Pulmonary artery endothelial cell (primary cell): ENCODE results near the gene GRIK4. TPM values are rescaled to one million over a fixed set of nuclear protein-coding genes. Genes with fewer than 3 reads are reported as not detected.
A peak's percentile ranks its signal among the peaks of the same experiment; 100 is the strongest.
"Not testable (repeated sequence)": the region's sequence is repeated elsewhere in the genome, so short reads cannot be mapped to it uniquely, and the experiment has no call there.

Experiments used
- DNase-seq: peaks from one replicate; pipeline ENCODE4 v3.0.0-alpha.2; 2011; ENCODE audit warnings: low read depth, low spot score
- total RNA-seq: library from RNA; depleted of rRNA; stranded (reverse); fragments of >200 nt; gene quantifications from 2 replicates; pipeline ENCODE4 v1.2.3, GENCODE V29; 2014

GRIK4 gene
- total RNA-seq, result 0.07 and 0.11 TPM in 2 replicates

GRCh38 chr11:120511116-120511819, at the start of gene GRIK4:
TSS of gene GRIK4 (plus strand) at chr11:120511748. CDS start at chr11:120660319, 148,571 bp downstream.
- DNase-seq, result peak; percentile 11

- no peak for DNase-seq
Measured at GRCh38 chr11:120462825-120463224, 48.7 kb upstream of the GRIK4 start.

GRCh38 chr11:120465921-120466534, 45.5 kb upstream of the GRIK4 start:
- DNase-seq, result no peak

- no peak for DNase-seq
Measured at GRCh38 chr11:120467627-120468026, 43.9 kb upstream of the GRIK4 start.

GRCh38 chr11:120471131-120471530, 40.4 kb upstream of the GRIK4 start:
- no peak for DNase-seq

GRCh38 chr11:120471994-120472393, 39.6 kb upstream of the GRIK4 start:
- no peak for DNase-seq

- DNase-seq, result no peak
Measured at GRCh38 chr11:120473503-120473902, 38.0 kb upstream of the GRIK4 start.

- no peak for DNase-seq
Measured at GRCh38 chr11:120482149-120482548, 29.4 kb upstream of the GRIK4 start.

GRCh38 chr11:120484722-120485121, 26.8 kb upstream of the GRIK4 start:
- DNase-seq, result no peak

- DNase-seq, result no peak
Measured at GRCh38 chr11:120486138-120486537, 25.4 kb upstream of the GRIK4 start.

GRCh38 chr11:120489799-120490198, 21.7 kb upstream of the GRIK4 start:
- DNase-seq, result no peak

GRCh38 chr11:120492486-120492885, 19.1 kb upstream of the GRIK4 start:
- DNase-seq, result no peak

- no peak for DNase-seq
Measured at GRCh38 chr11:120494595-120494994, 17.0 kb upstream of the GRIK4 start.

GRCh38 chr11:120499088-120499487, 12.5 kb upstream of the GRIK4 start:
- DNase-seq, result no peak

GRCh38 chr11:120499859-120500258, 11.7 kb upstream of the GRIK4 start:
- no peak for DNase-seq

GRCh38 chr11:120500414-120501071, 11.0 kb upstream of the GRIK4 start:
- no peak for DNase-seq

- DNase-seq, result no peak
Measured at GRCh38 chr11:120501440-120501839, 10.1 kb upstream of the GRIK4 start.

GRCh38 chr11:120501976-120502755, 9.4 kb upstream of the GRIK4 start:
- DNase-seq, result no peak

GRCh38 chr11:120503529-120503928, 8.0 kb upstream of the GRIK4 start:
- DNase-seq, result not testable (repeated sequence)

- no peak for DNase-seq
Measured at GRCh38 chr11:120505801-120506425, 5.6 kb upstream of the GRIK4 start.

GRCh38 chr11:120509346-120510053, 2.0 kb upstream of the GRIK4 start:
- DNase-seq, result no peak
